ENCODE data around the gene STMN3. TPM values are rescaled to one million over a fixed set of nuclear protein-coding genes. Genes with fewer than 3 reads are reported as not detected.

STMN3 gene
- total and polyA plus RNA-seq, 2 experiments from 2014 or later, result 6.6 to 9.9 TPM

GRCh38 chr20:63699466-63700198, 46.4 kb upstream of the STMN3 start:
- H3K27me3 ChIP-seq, result no peaks in the 10 kb centered on the region
- no peaks in the 10 kb centered on the region for H3K9me3 ChIP-seq (ENCODE audit: low read depth)
- DNase-seq (ENCODE audit: low read depth in 1 of 2, low spot score in 1 of 2), result no peak
- H3K36me3 ChIP-seq, result peaks cover 4% of the 10 kb centered on the region
- TF ChIP-seq CTCF (IDR thresholded peaks at IDR 0.05; ENCODE audit: low read depth, low read length), result no peak
- no peak overlapping the region for H3K4me3 ChIP-seq
- H3K27ac ChIP-seq, result no peak overlapping the region
- H3K4me1 ChIP-seq (ENCODE audit: low read depth), result peaks cover 6% of the 10 kb centered on the region

GRCh38 chr20:63698739-63699465, 45.7 kb upstream of the STMN3 start:
- peak in 1 of 2 donors; percentile 84 for DNase-seq (ENCODE audit: low read depth in 1 of 2, low spot score in 1 of 2)
- Histone ChIP-seq H3K9me3 (ENCODE audit: low read depth) (no peaks in the 10 kb centered on the region), H3K27me3 (no peaks in the 10 kb centered on the region), H3K27ac (no peak overlapping the region), H3K4me3 (no peak overlapping the region), H3K36me3 (no peaks in the 10 kb centered on the region), H3K4me1 (ENCODE audit: low read depth) (peaks cover 6% of the 10 kb centered on the region)
- TF ChIP-seq CTCF (IDR thresholded peaks at IDR 0.05; ENCODE audit: low read depth, low read length), result no peak

GRCh38 chr20:63697868-63698545, 44.8 kb upstream of the STMN3 start:
- no peak for DNase-seq (ENCODE audit: low read depth in 1 of 2, low spot score in 1 of 2)
- Histone ChIP-seq H3K4me1 (ENCODE audit: low read depth) (peaks cover 6% of the 10 kb centered on the region), H3K27ac (no peak overlapping the region)

GRCh38 chr20:63697357-63697867, 44.2 kb upstream of the STMN3 start:
- Histone ChIP-seq H3K27ac (no peak overlapping the region), H3K36me3 (no peaks in the 10 kb centered on the region), H3K27me3 (no peaks in the 10 kb centered on the region), H3K4me3 (no peak overlapping the region), H3K4me1 (ENCODE audit: low read depth) (peaks cover 6% of the 10 kb centered on the region), H3K9me3 (ENCODE audit: low read depth) (no peaks in the 10 kb centered on the region)
- no peak for DNase-seq (ENCODE audit: low read depth in 1 of 2, low spot score in 1 of 2)
- no peak for TF ChIP-seq CTCF (IDR thresholded peaks at IDR 0.05; ENCODE audit: low read depth, low read length)

More at GRCh38 chr20:63697868-63698545, 44.8 kb upstream of the STMN3 start:
- H3K9me3 ChIP-seq (ENCODE audit: low read depth), result no peaks in the 10 kb centered on the region
- no peaks in the 10 kb centered on the region for H3K36me3 ChIP-seq
- H3K27me3 ChIP-seq, result no peaks in the 10 kb centered on the region
- no peak for TF ChIP-seq CTCF (IDR thresholded peaks at IDR 0.05; ENCODE audit: low read depth, low read length)
- H3K4me3 ChIP-seq, result no peak overlapping the region

- no peak for TF ChIP-seq CTCF (IDR thresholded peaks at IDR 0.05; ENCODE audit: low read depth, low read length)
- Histone ChIP-seq H3K4me1 (ENCODE audit: low read depth) (peaks cover 6% of the 10 kb centered on the region), H3K9me3 (ENCODE audit: low read depth) (no peaks in the 10 kb centered on the region), H3K4me3 (no peak within 1 kb of the TSS), H3K27me3 (no peaks in the 10 kb centered on the region), H3K36me3 (no peaks in the 10 kb centered on the region), H3K27ac (no peak within 1 kb of the TSS)
- peak in 1 of 2 donors; percentile 39 for DNase-seq (ENCODE audit: low read depth in 1 of 2, low spot score in 1 of 2)
Observed at GRCh38 chr20:63696628-63697356, 43.6 kb upstream of the STMN3 start, which contains the start of gene TNFRSF6B. TSS of gene TNFRSF6B (plus strand) at chr20:63696652. CDS start at chr20:63696768, 116 bp downstream.

Data from cardiac muscle cell (in vitro differentiated cells and primary cell).